ENCODE measurements around the gene MANSC1.
"Not testable (repeated sequence)": the region's sequence is repeated elsewhere in the genome, so short reads cannot be mapped to it uniquely, and the experiment has no call there.

MANSC1 gene

GRCh38 chr12:12323591-12323990, 26.5 kb downstream of the MANSC1 start:
- DNase-seq (ENCODE audit: low read depth): no peak

DNA sequence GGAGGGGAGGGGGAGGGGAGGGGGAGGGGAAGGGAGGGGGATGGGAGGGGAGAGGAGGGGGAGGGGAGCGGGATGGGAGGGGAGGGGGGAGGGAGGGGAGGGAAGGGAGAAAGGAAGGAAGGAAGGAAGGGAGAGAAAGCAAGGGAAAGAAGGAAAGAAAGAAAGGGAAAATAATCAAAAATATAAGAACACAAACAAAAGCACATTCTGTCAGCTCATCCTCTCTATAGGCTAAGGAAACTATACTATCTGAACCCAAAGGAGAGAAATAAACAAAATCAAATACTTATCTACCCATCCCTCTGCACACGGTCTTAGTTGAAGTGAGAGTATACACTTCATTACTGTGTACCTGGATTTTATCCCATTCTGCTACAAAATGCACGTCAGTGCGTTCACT, 26.9 kb downstream of the MANSC1 start:
- no peak for DNase-seq (ENCODE audit: low read depth)

- DNase-seq (ENCODE audit: low read depth): no peak
Observed at GRCh38 chr12:12319451-12320183, 30.4 kb downstream of the MANSC1 start.

DNA sequence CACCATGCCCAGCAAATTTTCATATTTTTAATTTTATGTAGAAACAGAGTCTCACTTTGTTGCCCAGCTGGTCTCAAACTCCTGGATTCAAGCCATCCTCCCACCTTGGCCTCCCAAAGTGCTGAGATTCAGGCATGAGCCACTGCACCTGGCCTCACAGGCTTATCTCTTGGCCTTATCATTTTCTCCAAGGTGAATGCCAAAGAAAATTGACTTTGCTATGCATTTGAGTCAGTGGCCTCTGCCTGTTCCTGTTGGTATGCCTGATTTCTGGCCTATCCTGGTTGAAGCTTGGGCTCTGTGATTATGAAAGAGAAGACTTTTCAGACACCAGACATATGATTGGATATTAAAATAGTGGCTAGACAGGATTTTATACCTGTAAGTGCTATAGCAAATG, 34.2 kb downstream of the MANSC1 start:
- DNase-seq (ENCODE audit: low read depth): no peak

DNA sequence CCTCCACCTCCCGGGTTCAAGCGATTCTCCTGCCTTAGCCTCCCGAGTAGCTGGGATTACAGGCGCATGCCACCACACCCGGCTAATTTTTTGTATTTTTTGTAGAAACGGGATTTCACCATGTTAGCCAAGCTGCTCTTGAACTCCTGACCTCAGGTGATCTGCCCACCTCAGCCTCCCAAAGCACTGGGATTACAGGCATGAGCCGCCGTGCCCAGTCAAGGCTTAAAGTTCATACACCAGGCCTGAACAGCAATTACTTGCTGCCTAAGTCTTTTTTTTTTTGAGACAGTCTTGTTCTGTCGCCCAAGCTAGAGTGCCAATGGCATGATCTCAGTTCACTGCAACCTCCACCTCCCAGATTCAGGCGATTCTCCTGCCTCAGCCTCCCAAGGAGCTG, 39.3 kb downstream of the MANSC1 start:
- DNase-seq (ENCODE audit: low read depth): not testable (repeated sequence)

GRCh38 chr12:12305568-12306300, 44.3 kb downstream of the MANSC1 start:
- no peak for DNase-seq (ENCODE audit: low read depth)

DNA sequence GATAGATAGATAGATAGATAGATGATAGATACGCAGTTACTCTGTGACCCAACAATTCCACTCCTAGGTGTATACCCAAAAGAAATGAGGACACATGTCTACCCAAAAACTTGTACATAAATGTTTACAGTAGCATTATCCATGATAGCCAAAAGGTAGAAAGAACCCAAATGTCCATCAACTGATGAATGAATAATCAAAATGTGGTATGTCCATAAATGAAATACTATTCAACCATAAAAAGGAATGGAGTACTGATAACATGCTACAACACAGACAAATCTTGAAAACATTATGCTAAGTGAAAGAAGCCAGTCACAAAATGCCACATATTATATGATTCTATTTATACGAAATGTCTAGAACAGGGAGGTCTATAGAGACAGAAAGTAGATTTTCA, 47.1 kb downstream of the MANSC1 start:
- DNase-seq (ENCODE audit: low read depth): no peak

GRCh38 chr12:12301122-12301521, 48.9 kb downstream of the MANSC1 start:
- DNase-seq (ENCODE audit: low read depth): no peak

GRCh38 chr12:12297201-12297830, 52.7 kb downstream of the MANSC1 start:
- DNase-seq (ENCODE audit: low read depth): no peak

- DNase-seq (ENCODE audit: low read depth): no peak
Observed at GRCh38 chr12:12294215-12295005, 55.6 kb downstream of the MANSC1 start.

- DNase-seq (ENCODE audit: low read depth): no peak
Observed at GRCh38 chr12:12290206-12290605, 59.8 kb downstream of the MANSC1 start.

GRCh38 chr12:12286441-12286840, 63.6 kb downstream of the MANSC1 start:
- DNase-seq (ENCODE audit: low read depth): no peak

DNA sequence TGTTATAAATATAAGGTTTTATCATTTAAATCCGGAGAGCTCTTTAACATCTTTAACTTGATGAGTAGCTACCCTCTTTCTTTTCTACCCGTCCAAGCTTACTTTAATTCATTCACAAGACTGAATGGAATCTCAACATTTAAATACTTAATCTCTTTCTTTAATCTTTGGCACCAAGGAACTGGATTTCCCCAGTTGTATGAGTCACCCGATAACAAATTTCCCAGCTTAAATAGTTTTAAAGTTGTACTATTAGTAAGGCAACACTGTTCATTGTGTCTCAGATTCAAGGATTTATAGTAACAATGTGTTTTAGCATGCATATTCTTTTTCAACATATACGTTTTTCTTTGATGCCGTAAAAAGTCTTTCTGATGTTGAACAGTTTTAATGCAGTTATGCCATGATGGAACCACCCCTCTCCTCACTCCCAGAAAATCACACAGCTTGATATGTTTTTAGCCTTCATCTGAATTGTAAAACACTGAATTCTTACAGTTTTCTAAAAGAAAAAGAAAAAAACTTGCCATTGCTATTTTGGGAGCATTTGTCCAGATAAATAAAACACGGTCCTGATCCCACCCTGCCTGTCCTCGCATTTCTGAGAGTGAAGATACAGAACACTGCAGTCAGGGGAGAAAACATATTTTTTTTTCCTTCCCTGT, 67.1 kb downstream of the MANSC1 start:
- no peak for DNase-seq (ENCODE audit: low read depth)

GRCh38 chr12:12282202-12282601, 67.8 kb downstream of the MANSC1 start:
- DNase-seq (ENCODE audit: low read depth): no peak

DNA sequence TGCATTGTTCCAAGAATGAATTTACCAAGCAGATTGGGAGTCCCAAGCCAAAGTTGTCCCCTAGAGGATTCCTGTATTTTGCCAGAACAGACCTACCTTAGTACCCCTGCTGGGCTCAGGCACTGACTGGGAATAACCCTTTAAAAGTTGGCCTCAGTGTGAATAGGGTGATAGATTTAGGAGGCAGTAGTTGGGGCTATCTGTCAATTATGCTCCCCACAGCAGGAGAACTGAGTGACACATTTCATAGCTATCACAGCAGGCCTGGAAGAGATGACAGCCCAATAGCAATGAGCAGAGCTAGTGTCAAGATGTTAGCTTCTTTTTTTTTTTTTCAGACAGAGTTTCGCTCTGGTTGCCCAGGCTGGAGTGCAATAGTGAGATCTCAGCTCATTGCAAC, 68.9 kb downstream of the MANSC1 start:
- DNase-seq (ENCODE audit: low read depth): no peak

GRCh38 chr12:12278899-12279298, 71.1 kb downstream of the MANSC1 start:
- DNase-seq (ENCODE audit: low read depth): no peak

Measured in activated T-cell treated with anti-CD3 and anti-CD28 coated beads for 48 hours (primary cell).